Measurements from ENCODE around the gene ZNF805.

The ZNF805 gene

GRCh38 chr19:57269515-57270250 lies 29.3 kb downstream of the ZNF805 start:
- DNase-seq (ENCODE audit: low read depth): peak; percentile 93

- no peak for DNase-seq (ENCODE audit: low read depth)
Measured at GRCh38 chr19:57271280-57271679, 30.8 kb downstream of the ZNF805 start.

GRCh38 chr19:57273014-57273413 lies 32.6 kb downstream of the ZNF805 start:
- DNase-seq (ENCODE audit: low read depth): no peak

- DNase-seq (ENCODE audit: low read depth): no peak
Measured at GRCh38 chr19:57276430-57276829, 36.0 kb downstream of the ZNF805 start.

GRCh38 chr19:57278481-57278880 lies 38.0 kb downstream of the ZNF805 start:
- peak; percentile 70 for DNase-seq (ENCODE audit: low read depth)

GRCh38 chr19:57279418-57280164 lies 39.2 kb downstream of the ZNF805 start:
- peak; percentile 94 for DNase-seq (ENCODE audit: low read depth)

GRCh38 chr19:57280165-57280961 lies 39.9 kb downstream of the ZNF805 start, which contains the start of gene ZNF460:
Gene ZNF460, plus strand, starts transcription at chr19:57280485. Its CDS starts 322 bp downstream, at chr19:57280807.
- peak; percentile 85 for DNase-seq (ENCODE audit: low read depth)

- DNase-seq (ENCODE audit: low read depth): no peak
Measured at GRCh38 chr19:57280962-57281400, 40.5 kb downstream of the ZNF805 start.

- no peak for DNase-seq (ENCODE audit: low read depth)
Measured at GRCh38 chr19:57282011-57282643, 41.7 kb downstream of the ZNF805 start.

- no peak for DNase-seq (ENCODE audit: low read depth)
Measured at GRCh38 chr19:57288373-57288772, 47.9 kb downstream of the ZNF805 start.

- DNase-seq (ENCODE audit: low read depth): no peak
Measured at GRCh38 chr19:57290970-57291369, 50.5 kb downstream of the ZNF805 start.

- no peak for DNase-seq (ENCODE audit: low read depth)
Measured at GRCh38 chr19:57292547-57292946, 52.1 kb downstream of the ZNF805 start.

GRCh38 chr19:57293719-57294118 lies 53.3 kb downstream of the ZNF805 start:
- no peak for DNase-seq (ENCODE audit: low read depth)

- peak; percentile 60 for DNase-seq (ENCODE audit: low read depth)
Measured at GRCh38 chr19:57302020-57302465, 61.6 kb downstream of the ZNF805 start.

GRCh38 chr19:57302727-57303401 lies 62.4 kb downstream of the ZNF805 start:
- peak; percentile 49 for DNase-seq (ENCODE audit: low read depth)

Measured in non-pigmented ciliary epithelial cell (primary cell).